22Rv1 (cell line): ENCODE data around the gene XPC.

Experiments
- ZFX ChIP-seq: fragments of 450-650 bp; IDR thresholded peaks from 2 replicates; pipeline ENCODE4 v1.6.1; 2017; ENCODE audit warnings: antibody characterized with exemption, borderline replicate concordance
- TF ChIP-seq, protein P1 (sequence below): fragments of 450-650 bp; IDR thresholded peaks from 2 replicates; pipeline ENCODE4 v1.5.1; 2017; ENCODE audit warnings: mild to moderate bottlenecking

DNA sequence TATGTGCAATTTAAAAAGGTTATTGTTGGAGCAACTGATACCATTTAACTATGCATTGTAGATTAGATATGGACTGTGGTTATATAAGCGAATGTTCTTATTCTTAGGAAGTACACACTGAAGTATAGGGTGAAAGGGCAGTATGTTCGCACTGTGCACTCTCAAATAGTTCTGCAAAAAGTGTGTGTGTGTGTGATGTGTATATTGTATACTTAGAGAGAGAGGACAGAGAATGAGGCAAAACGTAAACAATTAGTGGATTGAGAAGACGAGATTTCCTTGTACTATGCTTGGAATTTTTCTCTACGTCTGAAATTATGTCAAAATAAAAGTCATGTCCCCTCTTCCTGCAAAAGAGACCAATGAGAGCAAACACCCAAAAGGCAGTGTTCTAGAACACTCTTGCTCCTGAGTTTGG, 30.6 kb upstream of the XPC start:
- TF ChIP-seq, protein P1, sequence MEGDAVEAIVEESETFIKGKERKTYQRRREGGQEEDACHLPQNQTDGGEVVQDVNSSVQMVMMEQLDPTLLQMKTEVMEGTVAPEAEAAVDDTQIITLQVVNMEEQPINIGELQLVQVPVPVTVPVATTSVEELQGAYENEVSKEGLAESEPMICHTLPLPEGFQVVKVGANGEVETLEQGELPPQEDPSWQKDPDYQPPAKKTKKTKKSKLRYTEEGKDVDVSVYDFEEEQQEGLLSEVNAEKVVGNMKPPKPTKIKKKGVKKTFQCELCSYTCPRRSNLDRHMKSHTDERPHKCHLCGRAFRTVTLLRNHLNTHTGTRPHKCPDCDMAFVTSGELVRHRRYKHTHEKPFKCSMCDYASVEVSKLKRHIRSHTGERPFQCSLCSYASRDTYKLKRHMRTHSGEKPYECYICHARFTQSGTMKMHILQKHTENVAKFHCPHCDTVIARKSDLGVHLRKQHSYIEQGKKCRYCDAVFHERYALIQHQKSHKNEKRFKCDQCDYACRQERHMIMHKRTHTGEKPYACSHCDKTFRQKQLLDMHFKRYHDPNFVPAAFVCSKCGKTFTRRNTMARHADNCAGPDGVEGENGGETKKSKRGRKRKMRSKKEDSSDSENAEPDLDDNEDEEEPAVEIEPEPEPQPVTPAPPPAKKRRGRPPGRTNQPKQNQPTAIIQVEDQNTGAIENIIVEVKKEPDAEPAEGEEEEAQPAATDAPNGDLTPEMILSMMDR, result no peak
- no peak for TF ChIP-seq ZFX
